Activated effector memory CD4-positive, alpha-beta T cell treated with Interleukin-2 at 50 U/mL for 16 hours (primary cell): Measurements from ENCODE around the gene NRIP3.
"Not testable (repeated sequence)": the region's sequence is repeated elsewhere in the genome, so short reads cannot be mapped to it uniquely, and the experiment has no call there.

ENCODE experiments used
- DNase-seq: peaks from one replicate; pipeline ENCODE4 v3.0.0-alpha.2; 2020

The NRIP3 gene

GRCh38 chr11:8964324-8965320, 39.2 kb downstream of the NRIP3 start, which contains the start of gene TMEM9B:
Gene TMEM9B (minus strand): TSS chr11:8964442. CDS start chr11:8964313, 129 bp downstream.
- DNase-seq: peak; percentile 74

- peak; percentile 73 for DNase-seq
These were observed 40.1 kb downstream of the NRIP3 start for GRCh38 chr11:8963569-8964323.

- no peak for DNase-seq
These were observed 41.0 kb downstream of the NRIP3 start for GRCh38 chr11:8962841-8963240.

GRCh38 chr11:8961401-8961800, 42.4 kb downstream of the NRIP3 start:
- DNase-seq: no peak

GRCh38 chr11:8959546-8960166, 44.1 kb downstream of the NRIP3 start:
- DNase-seq: no peak

- no peak for DNase-seq
These were observed 46.9 kb downstream of the NRIP3 start for GRCh38 chr11:8956860-8957259.

GRCh38 chr11:8948886-8949285, 54.9 kb downstream of the NRIP3 start:
- no peak for DNase-seq

- no peak for DNase-seq
These were observed 56.4 kb downstream of the NRIP3 start for GRCh38 chr11:8947230-8947943.

- DNase-seq: no peak
These were observed 61.2 kb downstream of the NRIP3 start, which contains the start of gene ASCL3 for GRCh38 chr11:8942518-8943066. Gene ASCL3 (minus strand): TSS chr11:8943016. CDS start chr11:8938161, 4,855 bp downstream.

GRCh38 chr11:8941341-8942103, 62.3 kb downstream of the NRIP3 start:
- DNase-seq: no peak

GRCh38 chr11:8937659-8938058, 66.1 kb downstream of the NRIP3 start:
- no peak for DNase-seq

GRCh38 chr11:8937159-8937558, 66.6 kb downstream of the NRIP3 start:
- DNase-seq: no peak

GRCh38 chr11:8935789-8936188, 68.0 kb downstream of the NRIP3 start:
- DNase-seq: not testable (repeated sequence)

GRCh38 chr11:8934742-8935488, 68.9 kb downstream of the NRIP3 start:
- DNase-seq: no peak

- DNase-seq: no peak
These were observed 69.9 kb downstream of the NRIP3 start for GRCh38 chr11:8933931-8934330.

- DNase-seq: no peak
These were observed 71.1 kb downstream of the NRIP3 start, which contains the start of gene C11orf16 for GRCh38 chr11:8932564-8933180. Gene C11orf16 (minus strand): TSS chr11:8932947. CDS start chr11:8932308, 639 bp downstream.
